ENCODE measurements around the gene RUNX3. TPM values are rescaled to one million over a fixed set of nuclear protein-coding genes. Genes with fewer than 3 reads are reported as not detected.

RUNX3 gene
- total RNA-seq, 1 experiment from 2014 or later = 8.6 TPM

GRCh38 chr1:24957808-24958752 lies 28.0 kb upstream of the RUNX3 start:
- H3K27ac ChIP-seq (ENCODE audit: low read depth, low read length, poor library complexity, severe bottlenecking) = no peak overlapping the region
- ChIA-PET CTCF (no interaction called here), POLR2A (ENCODE audit: low non-redundant PET) (no interaction called here)
- intact Hi-C loops (cut with micrococcal nuclease; ENCODE audit: unreplicated experiment) = no loop called here
- no peaks in the 10 kb centered on the region for H3K4me1 ChIP-seq (ENCODE audit: insufficient read depth, low read length, poor library complexity, severe bottlenecking)
- BruUV-seq (replicated peaks) = no TSS peak
- TF ChIP-seq EZH2 (IDR thresholded peaks at IDR 0.05; ENCODE audit: borderline replicate concordance, low read depth, low read length, poor library complexity, severe bottlenecking) (no peak), CTCF (conservative IDR thresholded peaks at IDR 0.05; ENCODE audit: low read depth, low read length) (no peak)
- H3K36me3 ChIP-seq (ENCODE audit: insufficient read depth, low read length, poor library complexity, severe bottlenecking) = no peaks in the 10 kb centered on the region
- no peaks in the 10 kb centered on the region for H3K9me3 ChIP-seq (ENCODE audit: low read depth, low read length, poor library complexity, severe bottlenecking)
- H3K27me3 ChIP-seq (replicated peaks; ENCODE audit: insufficient read depth, low read depth, low read length, poor library complexity) = no peaks in the 10 kb centered on the region
- no peak for DNase-seq (ENCODE audit: low spot score)
- H3K4me3 ChIP-seq (ENCODE audit: low read depth, low read length, poor library complexity, severe bottlenecking) = no peak overlapping the region

- H3K4me3 ChIP-seq (ENCODE audit: low read depth, low read length, poor library complexity, severe bottlenecking) = no peak overlapping the region
- H3K4me1 ChIP-seq (ENCODE audit: insufficient read depth, low read length, poor library complexity, severe bottlenecking) = no peaks in the 10 kb centered on the region
- H3K27me3 ChIP-seq (replicated peaks; ENCODE audit: insufficient read depth, low read depth, low read length, poor library complexity) = no peaks in the 10 kb centered on the region
- H3K9me3 ChIP-seq (ENCODE audit: low read depth, low read length, poor library complexity, severe bottlenecking) = no peaks in the 10 kb centered on the region
- intact Hi-C loops (cut with micrococcal nuclease; ENCODE audit: unreplicated experiment) = no loop called here
- H3K27ac ChIP-seq (ENCODE audit: low read depth, low read length, poor library complexity, severe bottlenecking) = no peak overlapping the region
- no TSS peak for BruUV-seq (replicated peaks)
- TF ChIP-seq EZH2 (IDR thresholded peaks at IDR 0.05; ENCODE audit: borderline replicate concordance, low read depth, low read length, poor library complexity, severe bottlenecking) (no peak), CTCF (conservative IDR thresholded peaks at IDR 0.05; ENCODE audit: low read depth, low read length) (no peak)
- H3K36me3 ChIP-seq (ENCODE audit: insufficient read depth, low read length, poor library complexity, severe bottlenecking) = no peaks in the 10 kb centered on the region
- ChIA-PET POLR2A (ENCODE audit: low non-redundant PET) (no interaction called here), CTCF (no interaction called here)
- DNase-seq (ENCODE audit: low spot score) = no peak
Observed at GRCh38 chr1:24957016-24957807, 27.1 kb upstream of the RUNX3 start.

GRCh38 chr1:24955779-24956365 lies 25.8 kb upstream of the RUNX3 start:
- Histone ChIP-seq H3K27ac (ENCODE audit: low read depth, low read length, poor library complexity, severe bottlenecking) (no peak overlapping the region), H3K9me3 (ENCODE audit: low read depth, low read length, poor library complexity, severe bottlenecking) (no peaks in the 10 kb centered on the region), H3K36me3 (ENCODE audit: insufficient read depth, low read length, poor library complexity, severe bottlenecking) (no peaks in the 10 kb centered on the region), H3K4me1 (ENCODE audit: insufficient read depth, low read length, poor library complexity, severe bottlenecking) (no peaks in the 10 kb centered on the region), H3K4me3 (ENCODE audit: low read depth, low read length, poor library complexity, severe bottlenecking) (no peak overlapping the region), H3K27me3 (replicated peaks; ENCODE audit: insufficient read depth, low read depth, low read length, poor library complexity) (no peaks in the 10 kb centered on the region)
- TF ChIP-seq CTCF (conservative IDR thresholded peaks at IDR 0.05; ENCODE audit: low read depth, low read length) (no peak), EZH2 (IDR thresholded peaks at IDR 0.05; ENCODE audit: borderline replicate concordance, low read depth, low read length, poor library complexity, severe bottlenecking) (no peak)
- intact Hi-C loops (cut with micrococcal nuclease; ENCODE audit: unreplicated experiment) = no loop called here
- BruUV-seq (replicated peaks) = no TSS peak
- no peak for DNase-seq (ENCODE audit: low spot score)
- CTCF ChIA-PET = no interaction called here
- POLR2A ChIA-PET (ENCODE audit: low non-redundant PET) = no interaction called here
